ENCODE data around the gene BTN1A1. TPM values are rescaled to one million over a fixed set of nuclear protein-coding genes. Genes with fewer than 3 reads are reported as not detected.

BTN1A1 gene
- polyA plus RNA-seq, 2 donors = not detected

DNA sequence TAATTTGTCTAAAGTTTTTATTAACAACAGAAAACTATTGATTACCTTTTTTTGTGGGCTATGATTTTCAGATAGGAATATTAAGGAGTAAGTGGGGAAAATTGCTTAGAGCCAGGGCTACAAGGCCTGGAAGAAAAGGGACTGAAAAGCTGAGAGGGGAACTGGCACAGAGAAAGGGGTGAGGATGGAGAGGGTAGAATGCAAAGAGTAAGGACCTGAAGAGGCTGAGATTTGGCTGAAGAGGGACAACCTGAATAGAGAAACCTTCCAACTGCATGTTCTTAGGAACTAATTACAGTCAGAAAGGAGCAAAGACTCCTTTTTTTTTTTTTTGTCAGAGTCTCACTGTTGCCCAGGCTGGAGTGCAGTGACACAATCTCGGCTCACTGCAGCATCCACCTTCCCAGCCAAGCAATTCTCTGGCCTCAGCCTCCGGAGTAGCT is 25.6 kb upstream of the BTN1A1 start:
- Histone ChIP-seq H3K27ac (ENCODE audit: low read depth in 2 of 2, low read length in 1 of 2) (peak overlapping the region; percentile 89 to 95), H3K9me3 (ENCODE audit: control insufficient read depth in 2 of 2, insufficient read depth in 1 of 2, low read depth in 1 of 2, low read length in 1 of 2) (no peaks in the 10 kb centered on the region), H3K4me1 (ENCODE audit: control insufficient read depth in 2 of 2, insufficient read depth in 2 of 2, low read length in 1 of 2) (no peaks in the 10 kb centered on the region), H3K4me3 (ENCODE audit: low read depth in 1 of 2, low read length in 2 of 2) (peak overlapping the region; percentile 28 to 44), H3K27me3 (ENCODE audit: control insufficient read depth in 1 of 2, insufficient read depth in 2 of 2, low read length in 2 of 2) (no peaks in the 10 kb centered on the region), H3K36me3 (ENCODE audit: control insufficient read depth in 2 of 2, insufficient read depth in 2 of 2, low read length in 1 of 2) (no peaks in the 10 kb centered on the region)
- WGBS, 2 donors = 32 to 41% methylated on average over 2 of the region's 2 CpGs

DNA sequence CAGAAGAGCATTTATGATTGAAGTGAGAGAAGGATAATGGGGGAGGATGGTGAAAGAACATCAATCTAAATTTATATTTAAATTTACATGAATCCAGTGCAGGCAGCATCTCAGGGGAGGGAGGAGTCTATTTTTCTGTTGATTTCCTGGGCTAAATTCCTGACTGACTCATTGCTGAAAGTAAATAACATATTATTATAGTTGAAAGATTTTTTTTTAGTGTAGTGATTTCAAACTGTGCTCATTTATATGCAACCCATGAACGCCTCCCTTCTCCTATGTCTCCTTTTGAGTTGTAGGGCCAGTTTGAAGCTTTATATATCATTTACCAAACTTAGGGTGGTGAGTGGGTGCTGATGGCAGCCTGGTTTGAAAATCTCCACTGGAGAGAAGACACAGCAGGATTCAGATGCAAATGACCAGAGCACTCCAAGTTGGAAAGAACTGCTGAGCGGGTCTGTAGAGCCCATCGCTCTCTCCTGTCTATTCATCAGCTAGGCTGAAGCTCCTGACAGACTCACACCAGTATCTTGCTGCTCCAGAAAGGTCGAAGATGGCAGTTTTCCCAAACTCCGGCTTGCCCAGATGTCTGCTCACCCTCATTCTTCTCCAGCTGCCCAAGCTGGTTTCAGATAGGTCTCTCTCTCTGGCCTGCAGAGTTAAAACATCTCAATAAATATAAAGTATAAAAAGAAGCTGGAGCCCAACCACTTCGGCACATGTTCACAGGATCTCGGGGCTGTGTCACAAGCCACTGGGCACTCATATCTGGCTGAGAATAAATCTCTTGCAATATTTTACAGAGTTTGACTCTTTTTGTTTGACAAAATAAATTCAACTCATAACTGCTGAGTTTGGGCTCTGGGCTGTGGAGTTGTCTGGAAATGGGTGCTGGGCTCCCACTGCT is 24.0 kb upstream of the BTN1A1 start:
- Histone ChIP-seq H3K27me3 (ENCODE audit: control insufficient read depth in 1 of 2, insufficient read depth in 2 of 2, low read length in 2 of 2) (no peaks in the 10 kb centered on the region), H3K36me3 (ENCODE audit: control insufficient read depth in 2 of 2, insufficient read depth in 2 of 2, low read length in 1 of 2) (no peaks in the 10 kb centered on the region), H3K4me3 (ENCODE audit: low read depth in 1 of 2, low read length in 2 of 2) (no peak overlapping the region), H3K27ac (ENCODE audit: low read depth in 2 of 2, low read length in 1 of 2) (peak overlapping the region in 1 of 2 donors; percentile 22), H3K4me1 (ENCODE audit: control insufficient read depth in 2 of 2, insufficient read depth in 2 of 2, low read length in 1 of 2) (no peaks in the 10 kb centered on the region), H3K9me3 (ENCODE audit: control insufficient read depth in 2 of 2, insufficient read depth in 1 of 2, low read depth in 1 of 2, low read length in 1 of 2) (no peaks in the 10 kb centered on the region)
- 81 to 83% methylated on average over 7 of the region's 7 CpGs for WGBS, 2 donors

DNA sequence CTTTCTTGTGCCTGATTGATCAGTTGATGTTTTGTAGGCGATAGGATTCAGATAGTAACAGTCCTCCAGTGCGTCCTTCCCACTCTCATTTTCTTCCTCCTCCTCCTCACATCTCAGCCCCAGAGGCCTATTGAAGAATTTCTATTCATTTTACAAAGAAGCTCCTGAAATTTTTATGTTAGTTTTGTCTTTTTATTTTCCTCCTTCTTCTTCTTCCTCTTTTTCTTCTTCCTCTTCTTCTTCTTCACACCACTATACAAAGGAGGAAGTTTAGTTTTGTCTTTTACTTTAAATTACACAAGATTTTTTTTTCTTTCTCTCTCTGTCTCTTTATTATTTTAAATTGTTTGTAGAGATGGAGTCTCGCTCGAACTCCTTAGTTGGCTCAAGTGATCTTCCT is 23.2 kb upstream of the BTN1A1 start:
- Histone ChIP-seq H3K36me3 (ENCODE audit: control insufficient read depth in 2 of 2, insufficient read depth in 2 of 2, low read length in 1 of 2) (no peaks in the 10 kb centered on the region), H3K4me3 (ENCODE audit: low read depth in 1 of 2, low read length in 2 of 2) (no peak overlapping the region), H3K27me3 (ENCODE audit: control insufficient read depth in 1 of 2, insufficient read depth in 2 of 2, low read length in 2 of 2) (no peaks in the 10 kb centered on the region), H3K9me3 (ENCODE audit: control insufficient read depth in 2 of 2, insufficient read depth in 1 of 2, low read depth in 1 of 2, low read length in 1 of 2) (no peaks in the 10 kb centered on the region), H3K27ac (ENCODE audit: low read depth in 2 of 2, low read length in 1 of 2) (no peak overlapping the region), H3K4me1 (ENCODE audit: control insufficient read depth in 2 of 2, insufficient read depth in 2 of 2, low read length in 1 of 2) (no peaks in the 10 kb centered on the region)
- WGBS, 2 donors = 88 to 93% methylated on average over 4 of the region's 4 CpGs

DNA sequence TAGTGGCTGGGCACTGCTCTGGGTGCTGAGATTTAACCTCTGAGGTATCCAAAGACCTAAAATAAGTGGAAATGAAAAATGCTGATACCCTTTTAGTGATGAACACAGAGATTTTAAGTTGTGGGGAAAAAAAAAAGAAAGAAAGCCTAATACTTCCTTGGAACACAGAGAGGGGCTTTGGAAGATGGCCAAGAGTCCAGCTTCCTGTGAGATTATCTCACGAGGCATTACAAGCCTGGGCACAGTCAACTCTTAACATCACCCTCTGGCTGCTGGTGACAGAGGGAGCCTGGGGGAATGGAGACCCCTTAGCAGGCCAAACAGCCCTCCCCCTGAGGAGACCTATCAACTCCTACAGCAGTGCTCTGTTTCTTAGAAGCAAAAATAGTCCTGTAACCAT is 22.7 kb upstream of the BTN1A1 start:
- Histone ChIP-seq H3K27ac (ENCODE audit: low read depth in 2 of 2, low read length in 1 of 2) (peak overlapping the region in 1 of 2 donors; percentile 20), H3K4me1 (ENCODE audit: control insufficient read depth in 2 of 2, insufficient read depth in 2 of 2, low read length in 1 of 2) (no peaks in the 10 kb centered on the region), H3K9me3 (ENCODE audit: control insufficient read depth in 2 of 2, insufficient read depth in 1 of 2, low read depth in 1 of 2, low read length in 1 of 2) (no peaks in the 10 kb centered on the region), H3K36me3 (ENCODE audit: control insufficient read depth in 2 of 2, insufficient read depth in 2 of 2, low read length in 1 of 2) (no peaks in the 10 kb centered on the region), H3K4me3 (ENCODE audit: low read depth in 1 of 2, low read length in 2 of 2) (no peak overlapping the region), H3K27me3 (ENCODE audit: control insufficient read depth in 1 of 2, insufficient read depth in 2 of 2, low read length in 2 of 2) (no peaks in the 10 kb centered on the region)
- 40 to 50% methylated on average over 1 of the region's 1 CpG for WGBS, 2 donors

DNA sequence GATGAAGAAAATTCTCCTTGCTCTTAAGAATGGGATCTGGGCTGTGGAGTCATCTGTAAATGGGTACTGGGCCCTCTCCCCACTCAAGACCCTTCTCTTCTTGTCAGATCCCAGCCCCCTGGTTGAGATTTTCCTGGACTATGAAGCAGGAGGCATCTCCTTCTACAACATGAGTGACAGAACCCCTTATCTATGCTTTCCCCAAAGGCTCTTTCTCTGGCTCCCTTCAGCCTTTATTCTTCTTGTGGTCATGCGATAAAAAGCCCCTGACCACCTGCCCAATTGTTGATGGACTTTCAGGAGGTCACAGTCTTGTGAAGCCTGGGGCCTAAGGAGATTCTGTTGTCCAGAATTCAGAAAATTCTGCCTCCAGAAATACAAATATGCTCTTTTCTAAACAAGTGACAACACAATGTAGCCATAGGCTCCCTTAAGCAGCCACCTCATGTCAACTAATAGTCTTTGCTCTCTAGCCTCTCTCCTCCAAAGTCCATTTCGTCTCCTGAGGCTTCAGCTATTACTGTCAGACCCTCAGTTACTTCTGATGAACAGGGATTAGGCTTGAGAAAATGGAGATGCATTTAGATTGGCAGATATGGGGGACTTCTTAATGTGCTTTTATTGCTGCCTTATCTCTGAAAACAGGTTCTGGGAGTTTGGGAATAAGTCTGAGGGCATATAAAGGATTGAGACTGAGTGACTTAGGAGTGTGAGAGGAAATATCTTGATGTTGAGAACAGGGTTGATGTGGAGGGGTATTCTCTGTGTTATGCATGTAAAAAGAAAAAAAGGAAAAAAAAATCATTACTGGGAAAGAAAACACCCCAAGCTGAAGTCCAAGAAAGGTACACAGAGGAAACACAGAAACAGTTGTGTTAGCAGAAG is 21.8 kb upstream of the BTN1A1 start:
- H3K36me3 ChIP-seq (ENCODE audit: control insufficient read depth in 2 of 2, insufficient read depth in 2 of 2, low read length in 1 of 2) = no peaks in the 10 kb centered on the region
- 90 to 92% methylated on average over 2 of the region's 2 CpGs for WGBS, 2 donors
- H3K9me3 ChIP-seq (ENCODE audit: control insufficient read depth in 2 of 2, insufficient read depth in 1 of 2, low read depth in 1 of 2, low read length in 1 of 2) = no peaks in the 10 kb centered on the region
- H3K4me1 ChIP-seq (ENCODE audit: control insufficient read depth in 2 of 2, insufficient read depth in 2 of 2, low read length in 1 of 2) = no peaks in the 10 kb centered on the region
- H3K4me3 ChIP-seq (ENCODE audit: low read depth in 1 of 2, low read length in 2 of 2) = no peak overlapping the region
- no peaks in the 10 kb centered on the region for H3K27me3 ChIP-seq (ENCODE audit: control insufficient read depth in 1 of 2, insufficient read depth in 2 of 2, low read length in 2 of 2)
- H3K27ac ChIP-seq (ENCODE audit: low read depth in 2 of 2, low read length in 1 of 2) = no peak overlapping the region

DNA sequence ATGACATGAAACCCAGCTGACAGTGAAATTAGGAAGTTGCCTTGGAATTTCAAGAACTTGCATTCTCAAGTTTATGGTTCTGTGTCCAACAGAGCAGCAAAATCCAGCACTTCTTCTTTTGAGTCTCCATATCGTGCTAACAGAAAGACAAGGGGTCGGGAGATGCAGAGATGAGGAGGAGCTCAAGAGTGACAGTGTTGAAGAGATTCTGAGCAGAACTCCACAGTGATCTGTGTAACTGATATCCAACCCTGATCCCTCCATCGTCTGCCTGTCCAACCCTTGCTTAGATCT is 21.2 kb upstream of the BTN1A1 start:
- Histone ChIP-seq H3K4me1 (ENCODE audit: control insufficient read depth in 2 of 2, insufficient read depth in 2 of 2, low read length in 1 of 2) (no peaks in the 10 kb centered on the region), H3K27ac (ENCODE audit: low read depth in 2 of 2, low read length in 1 of 2) (no peak overlapping the region), H3K36me3 (ENCODE audit: control insufficient read depth in 2 of 2, insufficient read depth in 2 of 2, low read length in 1 of 2) (no peaks in the 10 kb centered on the region), H3K27me3 (ENCODE audit: control insufficient read depth in 1 of 2, insufficient read depth in 2 of 2, low read length in 2 of 2) (no peaks in the 10 kb centered on the region), H3K9me3 (ENCODE audit: control insufficient read depth in 2 of 2, insufficient read depth in 1 of 2, low read depth in 1 of 2, low read length in 1 of 2) (no peaks in the 10 kb centered on the region), H3K4me3 (ENCODE audit: low read depth in 1 of 2, low read length in 2 of 2) (no peak overlapping the region)
- 75 to 77% methylated on average over 3 of the region's 3 CpGs for WGBS, 2 donors

DNA sequence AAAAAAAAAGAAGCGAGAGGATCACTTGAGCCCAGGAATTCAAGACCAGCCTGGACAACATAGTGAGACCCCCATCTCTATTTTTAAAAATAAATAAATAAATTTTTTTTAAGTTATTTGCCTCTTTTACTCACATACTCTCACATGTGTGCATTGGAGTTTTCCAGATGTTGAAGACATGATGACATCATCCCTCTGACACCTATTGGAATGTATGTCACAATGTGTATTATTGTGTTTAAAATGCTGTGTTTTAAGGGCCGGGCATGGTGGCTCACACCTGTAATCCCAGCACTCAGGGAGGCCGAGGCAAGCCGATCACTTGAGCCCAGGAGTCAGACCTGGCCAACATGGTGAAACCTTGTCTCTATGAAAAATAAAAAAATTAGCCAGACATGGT is 17.8 kb upstream of the BTN1A1 start:
- 95 to 97% methylated on average over 4 of the region's 4 CpGs for WGBS, 2 donors
- H3K4me1 ChIP-seq (ENCODE audit: control insufficient read depth in 2 of 2, insufficient read depth in 2 of 2, low read length in 1 of 2) = no peaks in the 10 kb centered on the region
- H3K4me3 ChIP-seq (ENCODE audit: low read depth in 1 of 2, low read length in 2 of 2) = no peak overlapping the region

DNA sequence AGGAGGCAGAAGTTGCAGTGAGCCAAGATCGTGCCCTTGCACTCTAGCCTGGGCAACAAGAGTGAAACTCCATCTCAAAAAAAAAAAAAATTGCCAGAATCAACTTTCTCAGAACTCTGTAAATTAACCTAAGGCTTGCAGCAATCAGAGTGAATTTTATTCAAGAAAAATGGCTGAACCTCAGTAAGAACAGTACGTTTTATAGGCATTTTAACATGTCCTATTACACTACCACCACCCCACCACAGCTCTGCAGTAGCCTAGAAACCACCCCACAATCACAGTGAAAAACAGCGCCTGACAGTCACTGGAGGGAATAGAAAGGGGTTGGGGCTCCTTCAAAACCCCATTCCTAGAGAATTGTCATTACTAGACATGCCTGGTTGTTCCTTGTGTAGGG is 16.4 kb upstream of the BTN1A1 start:
- 90 to 91% methylated on average over 3 of the region's 3 CpGs for WGBS, 2 donors

More for the DNA sequence above, 17.8 kb upstream of the BTN1A1 start:
- Histone ChIP-seq H3K9me3 (ENCODE audit: control insufficient read depth in 2 of 2, insufficient read depth in 1 of 2, low read depth in 1 of 2, low read length in 1 of 2) (no peaks in the 10 kb centered on the region), H3K27ac (ENCODE audit: low read depth in 2 of 2, low read length in 1 of 2) (no peak overlapping the region), H3K36me3 (ENCODE audit: control insufficient read depth in 2 of 2, insufficient read depth in 2 of 2, low read length in 1 of 2) (no peaks in the 10 kb centered on the region), H3K27me3 (ENCODE audit: control insufficient read depth in 1 of 2, insufficient read depth in 2 of 2, low read length in 2 of 2) (no peaks in the 10 kb centered on the region)

DNA sequence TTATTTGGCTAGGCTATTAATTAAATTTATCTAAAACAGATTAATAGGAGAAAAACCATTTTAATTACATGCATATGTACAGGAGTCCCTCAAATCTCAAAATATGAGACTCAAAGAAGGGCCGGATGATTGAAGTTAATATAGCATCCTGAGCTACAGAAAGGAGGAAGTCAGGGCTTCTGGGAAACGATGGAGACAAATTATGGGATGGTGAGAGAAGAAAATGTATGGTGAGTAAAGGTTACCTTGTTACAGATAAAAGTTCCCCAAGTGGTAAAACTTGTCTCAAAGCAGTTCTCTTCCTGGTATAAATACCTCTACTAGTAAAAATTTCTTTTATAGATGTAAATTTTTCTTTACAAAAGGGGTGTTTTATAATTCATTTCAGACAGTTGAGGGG is 15.9 kb upstream of the BTN1A1 start:
- Histone ChIP-seq H3K27me3 (ENCODE audit: control insufficient read depth in 1 of 2, insufficient read depth in 2 of 2, low read length in 2 of 2) (no peaks in the 10 kb centered on the region), H3K4me1 (ENCODE audit: control insufficient read depth in 2 of 2, insufficient read depth in 2 of 2, low read length in 1 of 2) (no peaks in the 10 kb centered on the region), H3K36me3 (ENCODE audit: control insufficient read depth in 2 of 2, insufficient read depth in 2 of 2, low read length in 1 of 2) (no peaks in the 10 kb centered on the region), H3K9me3 (ENCODE audit: control insufficient read depth in 2 of 2, insufficient read depth in 1 of 2, low read depth in 1 of 2, low read length in 1 of 2) (no peaks in the 10 kb centered on the region), H3K4me3 (ENCODE audit: low read depth in 1 of 2, low read length in 2 of 2) (no peak overlapping the region), H3K27ac (ENCODE audit: low read depth in 2 of 2, low read length in 1 of 2) (no peak overlapping the region)
- 50 to 66% methylated on average over 2 of the region's 2 CpGs for WGBS, 2 donors

More for the DNA sequence above, 16.4 kb upstream of the BTN1A1 start:
- Histone ChIP-seq H3K36me3 (ENCODE audit: control insufficient read depth in 2 of 2, insufficient read depth in 2 of 2, low read length in 1 of 2) (no peaks in the 10 kb centered on the region), H3K4me1 (ENCODE audit: control insufficient read depth in 2 of 2, insufficient read depth in 2 of 2, low read length in 1 of 2) (no peaks in the 10 kb centered on the region), H3K27ac (ENCODE audit: low read depth in 2 of 2, low read length in 1 of 2) (no peak overlapping the region), H3K27me3 (ENCODE audit: control insufficient read depth in 1 of 2, insufficient read depth in 2 of 2, low read length in 2 of 2) (no peaks in the 10 kb centered on the region), H3K9me3 (ENCODE audit: control insufficient read depth in 2 of 2, insufficient read depth in 1 of 2, low read depth in 1 of 2, low read length in 1 of 2) (no peaks in the 10 kb centered on the region), H3K4me3 (ENCODE audit: low read depth in 1 of 2, low read length in 2 of 2) (no peak overlapping the region)

Measured in esophagus (tissue), 2 donors.